ENCODE results near the gene MICAL3. TPM values are rescaled to one million over a fixed set of nuclear protein-coding genes. Genes with fewer than 3 reads are reported as not detected.

MICAL3 gene
- total and polyA plus RNA-seq, 4 donors = 4.4 to 30.7 (median 15.4) TPM

- no peak for DNase-seq
- Histone ChIP-seq H3K27me3 (ENCODE audit: control insufficient read depth in 3 of 3, insufficient read depth in 3 of 3, low read length in 2 of 3) (no peaks in the 10 kb centered on the region), H3K4me3 (no peak overlapping the region), H3K4me1 (ENCODE audit: control insufficient read depth in 5 of 5, insufficient read depth in 5 of 5, low read length in 5 of 5) (peaks cover 6 to 49% (median 8%) of the 10 kb centered on the region in 5 donors), H3K27ac (ENCODE audit: low read depth in 1 of 2, low read length in 1 of 2) (no peak overlapping the region), H3K9ac (ENCODE audit: insufficient read depth in 1 of 2, low read length in 2 of 2) (no peak overlapping the region), H3K36me3 (ENCODE audit: control insufficient read depth in 4 of 4, insufficient read depth in 4 of 4, low read length in 4 of 4) (no peaks in the 10 kb centered on the region), H3K9me3 (ENCODE audit: control insufficient read depth in 4 of 4, insufficient read depth in 3 of 4, low read length in 3 of 4) (no peaks in the 10 kb centered on the region)
- 79 to 95% methylated on average over 8 of the region's 8 CpGs for WGBS, 2 donors
- ATAC-seq (ENCODE audit: insufficient read depth, low FRiP score) = no peak
- TF ChIP-seq CTCF (IDR thresholded peaks at IDR 0.05; ENCODE audit: control extremely low read depth, extremely low read depth) = no peak
These were observed 61.3 kb downstream of the MICAL3 start for GRCh38 chr22:17963015-17963414.

DNA sequence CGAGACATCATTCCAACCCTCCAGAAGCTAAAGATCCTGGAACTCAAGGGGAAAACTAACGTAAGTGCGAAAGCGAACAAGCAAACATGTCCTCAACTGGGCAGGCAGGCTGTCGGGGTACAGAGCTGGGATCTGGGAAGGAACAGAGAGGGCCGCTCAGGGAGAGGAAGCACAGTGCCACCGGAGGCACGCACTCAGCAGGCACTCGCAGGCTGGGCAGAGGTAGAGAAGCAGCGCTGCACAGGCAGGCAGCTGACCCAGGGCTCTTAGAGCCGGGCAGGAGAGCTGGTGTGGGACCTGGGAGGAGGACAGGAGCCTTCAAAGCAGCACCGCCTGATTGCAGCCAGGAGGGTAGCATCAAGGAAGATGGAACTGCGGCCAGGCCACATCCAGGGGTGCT is 62.2 kb downstream of the MICAL3 start:
- Histone ChIP-seq H3K27me3 (ENCODE audit: control insufficient read depth in 3 of 3, insufficient read depth in 3 of 3, low read length in 2 of 3) (no peaks in the 10 kb centered on the region), H3K9ac (ENCODE audit: insufficient read depth in 1 of 2, low read length in 2 of 2) (no peak overlapping the region), H3K27ac (ENCODE audit: low read depth in 1 of 2, low read length in 1 of 2) (no peak overlapping the region), H3K36me3 (ENCODE audit: control insufficient read depth in 4 of 4, insufficient read depth in 4 of 4, low read length in 4 of 4) (no peaks in the 10 kb centered on the region), H3K9me3 (ENCODE audit: control insufficient read depth in 4 of 4, insufficient read depth in 3 of 4, low read length in 3 of 4) (no peaks in the 10 kb centered on the region), H3K4me3 (no peak overlapping the region), H3K4me1 (ENCODE audit: control insufficient read depth in 5 of 5, insufficient read depth in 5 of 5, low read length in 5 of 5) (peaks cover 6 to 56% (median 8%) of the 10 kb centered on the region in 5 donors)
- no peak for DNase-seq
- no peak for ATAC-seq (ENCODE audit: insufficient read depth, low FRiP score)
- no peak for TF ChIP-seq CTCF (IDR thresholded peaks at IDR 0.05; ENCODE audit: control extremely low read depth, extremely low read depth)
- WGBS, 2 donors = 97% methylated on average over 13 of the region's 13 CpGs

DNA sequence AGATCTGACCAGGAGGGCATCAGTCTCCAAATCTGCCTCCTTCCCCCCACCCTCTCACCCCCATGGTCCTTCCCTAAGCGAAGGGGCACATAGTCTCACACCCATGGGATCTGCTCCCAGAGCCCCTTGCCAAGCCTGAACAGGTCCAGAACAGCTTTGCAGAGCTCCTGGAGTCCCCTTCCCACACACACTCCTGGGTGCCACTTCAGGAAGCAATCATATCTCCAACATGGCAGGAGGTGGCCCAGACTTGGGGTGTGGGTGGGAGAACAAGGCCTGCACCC is 63.0 kb downstream of the MICAL3 start:
- Histone ChIP-seq H3K27me3 (ENCODE audit: control insufficient read depth in 3 of 3, insufficient read depth in 3 of 3, low read length in 2 of 3) (no peaks in the 10 kb centered on the region), H3K4me3 (no peak overlapping the region), H3K9me3 (ENCODE audit: control insufficient read depth in 4 of 4, insufficient read depth in 3 of 4, low read length in 3 of 4) (no peaks in the 10 kb centered on the region), H3K36me3 (ENCODE audit: control insufficient read depth in 4 of 4, insufficient read depth in 4 of 4, low read length in 4 of 4) (no peaks in the 10 kb centered on the region), H3K4me1 (ENCODE audit: control insufficient read depth in 5 of 5, insufficient read depth in 5 of 5, low read length in 5 of 5) (peaks cover 6 to 64% (median 8%) of the 10 kb centered on the region in 5 donors), H3K27ac (ENCODE audit: low read depth in 1 of 2, low read length in 1 of 2) (no peak overlapping the region), H3K9ac (ENCODE audit: insufficient read depth in 1 of 2, low read length in 2 of 2) (no peak overlapping the region)
- ATAC-seq (ENCODE audit: insufficient read depth, low FRiP score) = no peak
- no peak for DNase-seq
- WGBS, 2 donors = 89 to 90% methylated on average over 1 of the region's 1 CpG
- no peak for TF ChIP-seq CTCF (IDR thresholded peaks at IDR 0.05; ENCODE audit: control extremely low read depth, extremely low read depth)

DNA sequence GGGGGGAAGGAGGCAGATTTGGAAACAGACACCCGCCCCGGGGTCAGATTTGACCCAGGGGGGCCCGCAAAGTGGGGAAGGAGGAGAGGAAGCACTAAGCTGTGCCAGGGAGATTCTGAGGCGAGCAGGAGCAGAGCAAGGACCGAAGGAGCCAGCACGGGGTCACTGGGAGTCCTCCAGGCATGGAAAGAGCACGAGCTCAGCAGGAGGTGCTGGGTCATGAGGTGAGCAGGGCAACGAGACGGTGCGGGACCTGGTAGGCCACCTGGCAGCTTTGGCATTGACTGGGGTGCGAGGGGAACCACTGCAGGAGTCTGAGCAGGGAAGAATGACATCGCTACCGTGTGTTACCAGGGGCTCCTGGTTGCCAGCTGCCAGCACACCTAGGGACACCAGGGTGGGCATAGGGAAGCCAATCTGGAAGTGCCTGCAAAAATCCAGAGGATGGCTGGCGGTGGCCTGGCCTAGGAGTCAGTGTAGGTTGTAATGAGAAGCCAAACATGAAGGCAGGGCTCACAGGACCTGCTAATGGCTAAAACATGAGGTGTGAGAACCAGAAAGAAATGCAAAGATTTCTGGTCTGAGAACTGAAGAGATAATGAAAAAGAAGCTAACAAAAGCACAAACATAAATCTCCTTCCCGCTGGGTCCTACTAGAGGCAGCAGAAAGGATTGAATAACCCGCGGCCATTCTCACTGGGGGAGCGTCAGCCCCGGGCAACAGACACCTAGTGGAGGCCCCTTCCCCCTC is 63.5 kb downstream of the MICAL3 start:
- WGBS, 2 donors = 87 to 91% methylated on average over 19 of the region's 19 CpGs
- H3K4me1 ChIP-seq (ENCODE audit: control insufficient read depth in 5 of 5, insufficient read depth in 5 of 5, low read length in 5 of 5) = peaks cover 7 to 66% (median 9%) of the 10 kb centered on the region in 5 donors

More for the DNA sequence above, 63.5 kb downstream of the MICAL3 start:
- H3K4me3 ChIP-seq = no peak overlapping the region
- DNase-seq = no peak
- H3K9me3 ChIP-seq (ENCODE audit: control insufficient read depth in 4 of 4, insufficient read depth in 3 of 4, low read length in 3 of 4) = no peaks in the 10 kb centered on the region
- H3K36me3 ChIP-seq (ENCODE audit: control insufficient read depth in 4 of 4, insufficient read depth in 4 of 4, low read length in 4 of 4) = no peaks in the 10 kb centered on the region
- H3K9ac ChIP-seq (ENCODE audit: insufficient read depth in 1 of 2, low read length in 2 of 2) = no peak overlapping the region
- no peak for TF ChIP-seq CTCF (IDR thresholded peaks at IDR 0.05; ENCODE audit: control extremely low read depth, extremely low read depth)
- ATAC-seq (ENCODE audit: insufficient read depth, low FRiP score) = no peak
- no peak overlapping the region for H3K27ac ChIP-seq (ENCODE audit: low read depth in 1 of 2, low read length in 1 of 2)
- no peaks in the 10 kb centered on the region for H3K27me3 ChIP-seq (ENCODE audit: control insufficient read depth in 3 of 3, insufficient read depth in 3 of 3, low read length in 2 of 3)
